GM15510 (cell line): ENCODE measurements around the gene PTTG1IP2.

Experiments used
- POLR2A ChIP-seq: IDR thresholded peaks from 3 replicates; pipeline ENCODE4 v1.6.1; 2011; ENCODE audit warnings: borderline replicate concordance; ENCODE audit not compliant: insufficient read length; ENCODE audit errors: extremely low read depth

Gene PTTG1IP2

DNA sequence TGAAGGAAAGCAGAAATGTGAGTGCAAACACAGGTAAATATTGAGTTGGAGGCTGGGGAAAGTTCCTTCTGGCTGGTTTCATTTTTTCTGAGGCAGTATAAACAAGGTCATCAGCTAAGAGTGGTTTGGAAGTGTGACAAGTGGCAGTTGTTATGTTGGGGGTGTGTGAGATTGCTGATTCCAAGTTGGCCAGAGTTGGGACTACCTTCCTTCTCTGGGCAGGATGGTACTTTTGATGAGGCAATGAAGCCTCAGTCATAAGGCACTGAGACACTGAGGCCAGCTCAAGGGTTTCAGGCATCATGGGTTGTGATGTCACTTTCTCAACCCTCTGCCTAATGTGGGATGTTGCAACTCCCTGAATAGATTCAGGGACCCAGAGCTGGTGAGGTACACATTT lies 8.2 kb upstream of the PTTG1IP2 start:
- TF ChIP-seq POLR2A: no peak

DNA sequence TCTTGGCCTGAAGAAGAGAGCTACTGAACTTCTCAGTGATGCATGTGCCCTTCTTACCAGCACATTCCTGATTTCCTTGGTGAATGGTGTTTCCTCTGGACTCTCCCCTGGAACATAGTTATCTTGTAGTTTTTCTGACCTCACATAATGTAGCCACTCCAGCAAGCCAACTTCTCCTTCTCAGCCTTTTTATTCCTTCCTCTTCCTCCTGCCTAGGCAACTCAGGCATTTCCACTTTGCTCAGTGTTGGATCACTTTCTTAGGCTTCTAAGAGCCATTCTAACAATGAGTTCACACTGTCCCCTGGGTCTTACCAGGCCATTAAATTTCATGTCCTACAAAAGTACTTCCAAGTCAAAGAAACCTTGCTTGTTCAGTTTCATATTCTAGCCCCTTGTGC lies 3.6 kb upstream of the PTTG1IP2 start:
- no peak for TF ChIP-seq POLR2A

DNA sequence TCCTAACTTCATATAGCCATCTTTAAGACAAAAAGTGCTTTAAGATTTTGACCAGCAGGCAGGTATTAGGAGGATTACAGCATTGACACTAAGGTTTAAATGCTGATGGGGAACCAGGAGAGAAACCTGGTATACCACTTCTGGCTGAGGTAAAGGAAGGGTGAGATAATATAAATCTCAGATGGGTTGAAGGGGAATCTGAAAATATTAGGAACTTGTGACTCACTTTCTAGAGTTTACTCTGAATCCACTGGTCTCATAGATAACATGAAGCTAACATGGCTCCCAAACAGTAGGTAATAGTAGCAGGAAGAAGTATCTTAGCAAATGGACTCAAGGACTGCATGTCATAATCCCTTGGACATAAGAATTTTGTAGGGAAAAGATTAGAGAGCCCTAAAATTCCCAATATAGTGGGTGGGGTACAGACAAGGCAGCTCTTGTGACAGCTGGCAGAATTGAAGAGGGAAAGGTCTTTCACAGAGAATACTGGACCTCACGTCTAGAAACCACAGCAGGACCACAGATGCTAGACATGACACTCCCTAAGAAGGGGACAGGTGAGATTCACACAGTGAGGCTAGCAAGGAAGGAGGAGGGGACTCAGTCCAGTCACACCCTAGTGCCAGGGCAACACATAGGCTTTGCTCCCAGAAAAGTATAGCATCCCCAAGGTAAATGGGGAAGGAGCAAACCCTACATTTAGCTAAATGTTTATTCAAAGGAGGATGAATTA lies 3.5 kb downstream of the PTTG1IP2 start:
- TF ChIP-seq POLR2A: no peak

DNA sequence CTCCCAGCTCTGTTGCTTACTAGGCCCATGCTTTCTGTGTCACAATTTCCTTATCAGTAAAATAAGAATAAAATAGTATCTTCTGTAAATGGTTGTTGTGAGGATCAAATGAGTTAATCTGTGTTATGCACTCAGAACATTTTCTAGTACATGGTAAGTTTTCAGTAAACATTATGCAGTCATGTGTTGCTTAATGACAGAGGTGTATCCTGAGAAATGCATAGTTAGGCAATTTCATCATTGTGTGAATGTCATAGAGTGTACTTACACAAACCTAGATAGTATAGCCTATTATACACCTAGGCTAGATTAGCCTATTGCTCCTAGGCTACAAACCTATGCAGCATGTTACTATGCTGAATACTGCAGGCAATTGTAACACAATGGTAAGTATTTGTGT lies 4.4 kb downstream of the PTTG1IP2 start:
- no peak for TF ChIP-seq POLR2A

DNA sequence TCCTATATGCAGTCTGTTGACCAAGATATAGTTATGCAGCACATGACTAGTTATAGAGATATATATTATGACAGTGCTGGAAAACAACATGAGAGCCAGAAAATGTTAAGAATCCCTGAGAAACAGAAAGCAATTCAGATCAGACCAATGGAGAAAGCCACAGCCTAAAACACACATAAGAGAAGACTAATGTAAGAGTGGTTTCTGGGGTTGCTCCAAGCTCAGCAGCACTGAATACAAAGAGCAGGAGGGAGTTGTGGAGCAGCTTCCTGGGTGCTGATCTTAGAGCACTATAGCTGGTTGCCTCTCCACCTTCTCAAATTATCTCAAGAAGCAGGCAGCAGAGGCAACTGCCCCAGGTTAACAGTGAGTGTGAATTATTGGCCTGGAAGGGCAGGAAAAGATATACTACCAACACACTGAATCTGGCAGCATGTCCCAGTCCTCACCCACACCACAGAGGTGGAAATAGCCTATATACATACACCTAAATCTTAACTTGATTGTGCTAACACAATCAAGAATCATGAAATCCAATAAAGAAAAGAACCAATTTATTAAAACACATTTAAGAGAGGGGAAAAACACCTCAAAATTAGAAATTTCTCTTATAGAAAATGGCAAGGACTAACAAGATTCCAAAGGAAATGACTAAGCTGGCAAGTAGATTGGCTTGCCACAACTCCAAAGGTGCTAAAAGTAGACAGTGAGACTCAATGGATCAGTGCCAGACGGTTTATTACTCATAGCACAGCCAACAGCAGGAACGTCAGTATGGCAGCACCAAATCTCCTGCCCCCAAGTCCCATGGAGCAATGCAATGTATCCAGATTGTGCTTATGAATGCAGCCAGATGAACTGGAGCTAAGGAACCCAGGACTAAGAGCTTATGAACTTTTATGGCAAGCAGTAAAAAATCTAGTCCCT lies 5.1 kb downstream of the PTTG1IP2 start:
- no peak for TF ChIP-seq POLR2A

DNA sequence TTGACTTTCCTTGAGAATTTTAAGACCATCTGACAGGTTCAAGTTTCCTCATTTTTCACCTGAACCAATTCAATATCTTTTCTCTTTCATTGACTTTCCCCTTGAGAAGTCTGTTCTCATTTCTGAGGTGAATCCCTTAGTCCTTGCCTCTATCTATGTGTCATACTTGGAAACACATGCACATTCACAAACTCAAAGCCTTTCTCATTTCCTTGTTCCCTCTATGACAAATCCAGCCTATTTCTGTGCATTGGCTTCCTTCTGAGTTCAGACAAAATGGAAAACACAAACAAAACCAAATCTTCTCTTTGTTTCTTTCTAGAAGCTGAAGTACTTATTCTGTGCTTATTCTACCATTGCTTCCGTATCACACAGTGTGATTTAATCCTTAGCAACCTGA lies 13.8 kb downstream of the PTTG1IP2 start:
- TF ChIP-seq POLR2A: no peak

DNA sequence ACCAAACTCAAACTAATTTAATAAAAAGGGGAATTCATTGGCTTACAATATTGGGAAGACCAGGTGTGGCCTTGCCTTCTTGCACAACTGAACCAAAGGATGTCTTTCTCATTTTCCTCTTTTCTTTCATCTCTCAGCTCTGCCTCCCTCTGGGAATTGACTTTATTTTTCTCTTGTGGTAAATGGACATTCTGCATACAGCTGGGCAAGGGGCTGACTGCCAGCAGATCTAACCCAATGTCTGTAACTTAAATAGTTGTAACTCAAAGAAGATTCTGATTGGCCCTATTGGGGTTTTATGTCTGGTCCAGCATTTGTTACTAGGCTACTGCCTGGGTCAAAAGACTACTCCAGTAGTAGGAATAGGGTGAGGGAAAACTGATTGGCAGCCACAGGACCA lies 15.3 kb downstream of the PTTG1IP2 start:
- no peak for TF ChIP-seq POLR2A

DNA sequence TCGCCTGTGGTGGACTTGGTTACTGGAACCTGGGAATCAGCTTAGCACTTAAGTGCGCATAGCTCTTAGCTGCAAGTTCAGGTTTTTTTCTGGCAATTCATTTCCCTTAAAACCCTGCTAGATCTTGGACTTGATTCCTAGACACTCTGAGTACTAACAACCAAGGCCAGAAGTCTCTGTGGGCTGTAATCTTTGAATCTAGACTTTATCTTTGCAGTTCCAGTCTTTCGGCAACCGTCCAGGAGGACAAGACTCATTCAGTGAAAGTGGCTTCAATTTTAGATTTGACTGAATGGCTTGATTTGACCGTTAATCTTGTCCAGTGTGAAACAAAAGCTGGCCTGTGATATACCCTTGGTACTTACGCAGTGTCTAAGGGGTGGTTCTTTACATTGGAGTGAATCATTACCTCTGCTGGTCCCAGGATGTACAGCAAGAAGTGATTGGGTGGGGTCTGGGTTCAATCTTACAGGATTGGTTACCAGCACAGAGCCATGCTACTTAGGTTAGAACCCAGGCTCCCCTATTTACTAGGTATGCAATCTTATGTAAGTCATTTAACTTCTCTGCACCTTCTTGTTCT lies 16.4 kb downstream of the PTTG1IP2 start:
- no peak for TF ChIP-seq POLR2A

DNA sequence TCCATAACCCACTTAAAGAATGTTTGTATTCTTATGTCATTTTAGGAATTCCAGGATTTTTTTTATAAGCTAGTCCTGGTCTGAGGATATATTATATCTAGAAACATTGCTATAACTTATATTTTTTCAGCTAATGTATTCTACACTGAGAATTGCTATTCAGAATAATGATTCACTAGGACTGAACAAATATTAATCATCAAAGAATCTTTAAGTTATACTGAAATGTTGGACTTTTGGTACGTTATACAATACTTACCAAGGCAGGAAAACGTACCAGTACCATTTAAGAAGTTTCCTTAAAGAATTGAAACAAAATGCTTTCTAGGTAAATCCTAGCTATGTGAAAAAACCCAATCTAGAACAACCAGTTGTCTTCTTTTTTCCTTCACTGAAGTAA lies 18.4 kb downstream of the PTTG1IP2 start:
- TF ChIP-seq POLR2A: no peak

DNA sequence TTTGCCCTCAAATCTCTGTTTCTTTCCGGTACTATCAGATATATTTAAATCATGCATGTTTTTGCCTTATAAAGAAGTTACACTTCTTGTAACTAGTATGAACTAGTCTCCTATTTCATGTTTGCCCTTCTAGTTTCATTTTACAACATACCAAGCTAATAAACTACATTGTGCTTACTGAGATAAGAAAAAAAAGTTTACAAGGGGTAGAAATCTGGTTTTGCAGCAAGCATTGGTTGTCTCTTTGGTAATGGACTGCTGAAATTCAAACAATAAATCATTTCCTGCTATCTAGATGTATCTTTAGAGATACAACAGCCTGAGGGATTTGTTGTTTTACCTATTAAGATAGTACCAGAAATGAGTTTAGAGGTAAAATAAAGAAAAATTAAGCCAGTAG lies 18.8 kb downstream of the PTTG1IP2 start:
- TF ChIP-seq POLR2A: no peak

DNA sequence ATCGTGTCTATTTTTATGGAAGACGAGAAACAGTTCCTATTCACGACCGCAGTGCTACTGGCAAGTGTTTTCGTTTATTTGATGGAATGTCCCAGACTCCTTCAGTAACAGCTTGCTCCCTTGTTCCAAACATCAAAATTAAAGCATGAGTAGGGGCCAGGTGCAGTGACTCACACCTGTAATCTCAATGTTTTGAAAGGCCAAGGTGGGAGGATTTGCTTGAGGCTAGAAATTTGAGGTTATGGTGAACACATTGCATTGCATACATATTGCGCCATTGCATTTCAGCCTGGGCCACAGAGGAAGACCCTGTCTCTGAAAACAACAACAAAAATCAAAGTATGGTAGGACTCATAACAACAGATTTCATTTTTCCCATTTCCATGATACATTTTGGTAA lies 22.8 kb downstream of the PTTG1IP2 start:
- TF ChIP-seq POLR2A: no peak

DNA sequence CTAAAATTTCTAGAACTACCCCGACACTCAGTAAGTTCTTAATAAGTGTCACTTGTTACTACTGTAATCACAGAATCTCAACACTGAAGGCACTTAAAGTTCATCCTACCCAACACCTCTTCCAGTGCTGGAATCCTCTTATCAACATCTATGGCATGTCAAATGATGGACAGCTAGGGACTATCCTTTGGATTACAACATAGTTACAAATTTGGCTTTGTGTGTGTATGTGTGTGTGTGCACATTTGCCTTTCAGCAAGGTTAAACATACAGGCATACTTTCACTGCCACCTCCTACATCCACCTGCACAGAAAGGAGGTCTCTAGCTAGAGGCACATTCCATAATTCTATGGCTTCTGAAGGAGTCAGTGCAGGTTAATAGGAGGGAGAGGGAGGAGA lies 25.8 kb downstream of the PTTG1IP2 start:
- no peak for TF ChIP-seq POLR2A

DNA sequence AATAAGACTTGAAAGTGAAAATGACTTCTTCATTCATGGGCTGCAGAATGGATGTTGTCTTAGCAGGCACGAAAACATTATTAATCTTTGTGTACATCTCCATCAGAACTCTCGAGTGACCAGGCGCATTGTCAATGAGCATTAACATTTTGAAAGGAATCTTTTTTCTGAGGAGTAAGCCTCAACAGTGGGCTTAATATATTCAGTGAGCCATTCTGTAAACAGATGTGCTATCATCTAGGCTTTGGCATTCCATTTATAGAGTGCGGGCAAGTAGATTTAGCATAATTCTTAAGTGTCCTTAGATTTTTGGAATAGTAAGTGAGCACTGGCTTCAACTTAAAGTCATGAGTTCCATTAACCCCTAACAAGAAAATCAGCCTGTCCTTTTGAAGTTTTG lies 33.1 kb downstream of the PTTG1IP2 start:
- TF ChIP-seq POLR2A: no peak

DNA sequence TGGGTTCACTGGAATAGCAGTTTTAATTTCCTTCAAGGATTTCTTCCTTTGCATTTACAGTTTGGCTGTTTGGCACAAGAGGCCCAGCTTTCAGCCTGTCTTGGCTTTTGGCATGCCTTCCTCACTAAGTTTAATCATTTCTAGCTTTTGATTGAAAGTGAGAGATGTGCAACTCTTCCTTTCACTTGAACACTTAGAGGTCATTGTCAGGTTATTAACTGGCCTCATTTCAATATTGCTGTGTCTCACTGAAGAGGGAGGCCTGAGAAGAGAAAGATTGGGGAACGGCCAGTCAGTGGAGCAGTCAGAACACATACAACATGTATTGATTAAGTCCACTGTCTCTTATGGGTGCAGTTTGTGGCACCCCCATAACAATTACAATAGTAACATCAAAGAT lies 33.9 kb downstream of the PTTG1IP2 start:
- no peak for TF ChIP-seq POLR2A

DNA sequence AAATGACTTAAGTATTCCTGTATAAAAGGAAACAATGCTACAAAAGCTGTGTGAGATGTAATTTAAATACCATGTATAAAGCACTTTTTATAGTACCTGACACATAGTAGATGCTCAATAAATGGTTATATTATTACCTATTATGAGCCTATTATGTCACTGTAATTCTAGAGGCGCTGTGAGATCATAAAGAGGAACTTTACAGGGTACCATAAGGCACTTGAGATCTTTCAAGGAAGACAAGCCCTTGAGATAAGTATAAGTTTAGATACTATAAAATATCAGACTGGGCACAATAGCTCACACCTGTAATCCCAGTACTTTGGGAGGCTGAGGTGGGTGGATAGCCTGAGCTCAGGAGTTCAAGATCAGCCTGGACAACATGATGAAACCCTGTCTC lies 38.3 kb downstream of the PTTG1IP2 start:
- no peak for TF ChIP-seq POLR2A

DNA sequence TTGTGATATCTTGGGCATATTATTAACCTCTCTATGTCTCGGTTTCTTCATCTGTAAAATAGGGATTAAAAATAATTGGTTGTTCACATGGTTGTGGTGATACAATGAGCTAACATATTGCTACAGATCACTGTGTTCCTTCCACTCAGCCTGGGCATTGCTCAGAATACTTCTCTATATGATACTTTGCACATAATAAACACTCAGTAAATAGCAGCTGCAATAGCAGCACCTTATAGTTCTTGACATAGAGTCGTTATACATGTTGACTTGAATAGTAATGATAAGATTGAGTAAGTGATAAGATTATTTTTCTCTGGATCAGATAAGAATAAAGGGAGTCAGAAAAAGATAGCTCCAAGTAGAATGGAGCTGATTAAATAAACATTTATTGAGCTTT lies 42.3 kb downstream of the PTTG1IP2 start:
- no peak for TF ChIP-seq POLR2A

DNA sequence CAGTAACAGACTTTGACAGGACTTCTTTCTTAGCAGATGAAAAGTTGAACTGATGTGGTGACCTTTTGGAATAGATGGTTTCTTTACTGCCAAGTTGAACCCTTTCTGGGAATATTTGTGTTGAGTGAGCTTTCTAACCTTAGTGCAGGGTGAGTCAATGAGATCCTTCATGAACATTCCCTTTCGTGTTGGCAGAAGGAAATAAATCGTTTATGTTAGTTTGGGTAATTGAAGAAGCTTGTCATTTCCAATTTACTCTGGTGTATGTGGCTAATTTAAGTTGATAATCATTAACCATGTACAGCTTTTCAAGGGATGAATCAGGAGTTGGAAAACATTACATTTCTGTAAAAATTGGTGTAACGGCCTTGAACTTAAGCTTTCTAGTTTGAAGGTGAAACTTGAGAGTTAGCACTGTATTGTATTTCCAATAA lies 43.4 kb downstream of the PTTG1IP2 start:
- TF ChIP-seq POLR2A: no peak

DNA sequence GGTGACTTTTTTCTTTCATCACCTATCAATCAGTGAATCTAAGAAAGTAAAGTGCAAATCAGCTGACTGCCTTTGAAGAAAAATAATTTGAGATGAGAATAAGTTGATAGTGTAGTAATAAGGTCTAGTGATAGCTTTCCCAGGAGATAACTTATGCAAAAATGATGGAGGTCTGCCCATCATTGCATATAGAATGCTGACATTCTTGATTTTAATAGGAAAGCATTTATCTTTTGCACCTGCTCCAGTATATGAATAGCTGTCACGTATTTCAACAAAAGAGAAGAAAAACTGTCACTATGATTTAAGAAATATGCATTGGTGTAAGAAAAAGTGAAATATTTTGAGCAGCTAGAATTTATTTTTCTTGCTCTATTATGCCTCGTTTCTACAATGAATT lies 46.8 kb downstream of the PTTG1IP2 start:
- TF ChIP-seq POLR2A: no peak
